ENCODE results near the gene TFAM.

Gene TFAM

DNA sequence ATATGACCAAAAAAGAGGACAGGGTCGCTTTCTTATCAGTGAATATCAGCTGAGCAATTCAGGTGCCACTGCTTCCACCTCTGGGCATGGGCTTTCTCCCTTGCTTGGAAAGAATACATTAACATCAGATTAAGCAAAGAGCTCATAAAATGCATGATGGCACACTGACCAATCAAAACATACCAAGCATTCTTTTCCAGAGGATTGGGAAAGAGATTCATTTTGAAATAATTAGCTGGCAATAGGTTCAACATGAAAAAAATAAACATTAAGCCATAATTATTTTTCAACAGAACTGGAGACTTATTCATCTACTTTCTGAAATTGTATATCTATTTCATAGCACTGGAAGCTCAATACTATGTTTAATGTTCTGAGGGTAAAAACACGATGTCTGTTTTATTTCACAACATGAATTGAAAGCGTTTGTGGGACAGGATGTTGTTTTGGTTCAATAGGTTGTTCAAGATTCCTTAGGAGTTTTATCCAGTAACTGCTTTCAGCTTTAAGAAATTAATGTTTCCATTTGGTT is 53.2 kb downstream of the TFAM start:
- no peaks in the 10 kb centered on the region for H3K9me2 ChIP-seq (replicated peaks; ENCODE audit: insufficient read depth, low read length)
- H3K79me2 ChIP-seq (ENCODE audit: insufficient read depth, low read length): no peaks in the 10 kb centered on the region
- no peaks in the 10 kb centered on the region for H3F3A ChIP-seq (ENCODE audit: insufficient read depth)
- H3K36me3 ChIP-seq (ENCODE audit: low read length): no peaks in the 10 kb centered on the region
- H3K4me2 ChIP-seq (ENCODE audit: low read depth, low read length, poor library complexity, severe bottlenecking): no peak overlapping the region
- TF ChIP-seq, protein P1, sequence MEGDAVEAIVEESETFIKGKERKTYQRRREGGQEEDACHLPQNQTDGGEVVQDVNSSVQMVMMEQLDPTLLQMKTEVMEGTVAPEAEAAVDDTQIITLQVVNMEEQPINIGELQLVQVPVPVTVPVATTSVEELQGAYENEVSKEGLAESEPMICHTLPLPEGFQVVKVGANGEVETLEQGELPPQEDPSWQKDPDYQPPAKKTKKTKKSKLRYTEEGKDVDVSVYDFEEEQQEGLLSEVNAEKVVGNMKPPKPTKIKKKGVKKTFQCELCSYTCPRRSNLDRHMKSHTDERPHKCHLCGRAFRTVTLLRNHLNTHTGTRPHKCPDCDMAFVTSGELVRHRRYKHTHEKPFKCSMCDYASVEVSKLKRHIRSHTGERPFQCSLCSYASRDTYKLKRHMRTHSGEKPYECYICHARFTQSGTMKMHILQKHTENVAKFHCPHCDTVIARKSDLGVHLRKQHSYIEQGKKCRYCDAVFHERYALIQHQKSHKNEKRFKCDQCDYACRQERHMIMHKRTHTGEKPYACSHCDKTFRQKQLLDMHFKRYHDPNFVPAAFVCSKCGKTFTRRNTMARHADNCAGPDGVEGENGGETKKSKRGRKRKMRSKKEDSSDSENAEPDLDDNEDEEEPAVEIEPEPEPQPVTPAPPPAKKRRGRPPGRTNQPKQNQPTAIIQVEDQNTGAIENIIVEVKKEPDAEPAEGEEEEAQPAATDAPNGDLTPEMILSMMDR (IDR thresholded peaks at IDR 0.05; ENCODE audit: insufficient read depth, low read length, poor library complexity, severe bottlenecking): no peak
- TF ChIP-seq EZH2phosphoT487 (conservative IDR thresholded peaks at IDR 0.05; ENCODE audit: low read length): no peak
- no peak overlapping the region for H3K9ac ChIP-seq (ENCODE audit: low read length)
- no peaks in the 10 kb centered on the region for H3K9me3 ChIP-seq (ENCODE audit: insufficient read depth, low read length)
- H4K20me1 ChIP-seq (ENCODE audit: low read depth, low read length): no peaks in the 10 kb centered on the region
- no peak overlapping the region for H3K27ac ChIP-seq (ENCODE audit: low read depth, low read length)
- H3K4me3 ChIP-seq (ENCODE audit: insufficient read depth, low read length, poor library complexity, severe bottlenecking): no peak overlapping the region
- no peak overlapping the region for H2AFZ ChIP-seq (ENCODE audit: low read depth, low read length, severe bottlenecking)
- no peaks in the 10 kb centered on the region for H3K27me3 ChIP-seq (ENCODE audit: low read length)

DNA sequence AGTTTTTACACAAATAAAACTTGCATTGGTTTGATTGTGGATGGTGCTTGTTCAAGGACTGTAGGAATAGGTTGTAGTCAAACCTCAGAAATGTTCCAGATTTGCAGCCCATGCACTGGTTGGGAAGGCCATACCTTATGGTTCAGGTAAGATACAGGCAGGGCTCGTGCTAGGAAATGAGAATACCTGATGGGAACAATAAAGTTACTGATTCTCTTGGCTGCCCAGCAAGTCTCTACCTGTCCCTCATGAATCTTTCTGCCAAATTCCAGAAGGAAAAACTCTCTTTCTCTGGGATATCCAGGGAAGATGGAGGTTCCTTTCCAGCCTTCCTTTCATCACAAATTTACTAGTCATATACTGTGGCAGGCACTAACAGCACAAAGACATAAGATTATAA is 53.8 kb downstream of the TFAM start:
- no peaks in the 10 kb centered on the region for H3K9me3 ChIP-seq (ENCODE audit: insufficient read depth, low read length)
- no peaks in the 10 kb centered on the region for H3K36me3 ChIP-seq (ENCODE audit: low read length)
- H3K9ac ChIP-seq (ENCODE audit: low read length): no peak overlapping the region
- H3K27me3 ChIP-seq (ENCODE audit: low read length): no peaks in the 10 kb centered on the region
- no peaks in the 10 kb centered on the region for H3F3A ChIP-seq (ENCODE audit: insufficient read depth)
- no peaks in the 10 kb centered on the region for H4K20me1 ChIP-seq (ENCODE audit: low read depth, low read length)
- no peak for TF ChIP-seq EZH2phosphoT487 (conservative IDR thresholded peaks at IDR 0.05; ENCODE audit: low read length)
- TF ChIP-seq, protein P1 (IDR thresholded peaks at IDR 0.05; ENCODE audit: insufficient read depth, low read length, poor library complexity, severe bottlenecking): no peak
- H2AFZ ChIP-seq (ENCODE audit: low read depth, low read length, severe bottlenecking): no peak overlapping the region
- no peaks in the 10 kb centered on the region for H3K79me2 ChIP-seq (ENCODE audit: insufficient read depth, low read length)
- H3K27ac ChIP-seq (ENCODE audit: low read depth, low read length): no peak overlapping the region
- H3K9me2 ChIP-seq (replicated peaks; ENCODE audit: insufficient read depth, low read length): no peaks in the 10 kb centered on the region
- no peak overlapping the region for H3K4me2 ChIP-seq (ENCODE audit: low read depth, low read length, poor library complexity, severe bottlenecking)
- no peak overlapping the region for H3K4me3 ChIP-seq (ENCODE audit: insufficient read depth, low read length, poor library complexity, severe bottlenecking)

DNA sequence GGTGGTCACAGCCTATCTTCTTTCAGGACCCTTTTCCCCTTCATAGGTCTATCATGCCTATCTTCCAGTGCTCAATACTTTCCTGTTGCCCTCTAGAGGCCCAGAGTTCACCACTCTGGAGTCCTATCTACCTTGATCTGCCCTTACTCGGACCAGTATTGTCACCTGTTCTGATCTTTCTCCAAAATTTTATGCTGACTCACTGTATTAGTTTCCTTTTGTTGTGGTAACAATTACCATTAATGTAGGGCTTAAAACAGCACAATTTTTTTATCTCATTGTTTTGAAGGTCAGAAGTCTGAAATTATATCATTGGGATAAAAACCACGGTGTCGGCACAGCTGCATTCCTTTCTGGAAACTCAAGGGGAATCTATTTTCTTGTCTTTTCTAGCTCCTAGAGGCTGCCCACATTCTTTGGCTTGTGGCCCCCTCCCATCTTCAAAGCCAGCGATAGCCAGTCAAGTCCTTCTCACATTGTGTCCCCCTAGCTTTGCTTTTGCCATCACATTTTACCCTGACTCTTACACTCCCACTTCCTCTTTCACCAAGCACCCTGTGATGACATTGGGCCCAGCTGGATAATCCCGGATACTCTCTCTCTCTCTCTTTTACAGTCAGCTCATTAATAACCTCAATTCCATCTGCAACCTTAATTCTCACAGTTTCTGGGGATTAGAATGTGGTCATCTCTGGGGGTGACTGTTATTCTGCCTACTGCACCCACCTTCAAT is 54.6 kb downstream of the TFAM start:
- Histone ChIP-seq H3F3A (ENCODE audit: insufficient read depth) (no peaks in the 10 kb centered on the region), H3K4me3 (ENCODE audit: insufficient read depth, low read length, poor library complexity, severe bottlenecking) (no peak overlapping the region), H3K9me2 (replicated peaks; ENCODE audit: insufficient read depth, low read length) (no peaks in the 10 kb centered on the region), H4K20me1 (ENCODE audit: low read depth, low read length) (no peaks in the 10 kb centered on the region), H3K27me3 (ENCODE audit: low read length) (no peaks in the 10 kb centered on the region), H3K27ac (ENCODE audit: low read depth, low read length) (no peak overlapping the region), H3K9ac (ENCODE audit: low read length) (no peak overlapping the region), H3K9me3 (ENCODE audit: insufficient read depth, low read length) (no peaks in the 10 kb centered on the region), H3K4me2 (ENCODE audit: low read depth, low read length, poor library complexity, severe bottlenecking) (no peak overlapping the region), H3K79me2 (ENCODE audit: insufficient read depth, low read length) (no peaks in the 10 kb centered on the region), H2AFZ (ENCODE audit: low read depth, low read length, severe bottlenecking) (no peak overlapping the region), H3K36me3 (ENCODE audit: low read length) (no peaks in the 10 kb centered on the region)
- TF ChIP-seq EZH2phosphoT487 (conservative IDR thresholded peaks at IDR 0.05; ENCODE audit: low read length): no peak
- TF ChIP-seq, protein P1 (IDR thresholded peaks at IDR 0.05; ENCODE audit: insufficient read depth, low read length, poor library complexity, severe bottlenecking): no peak
